Measurements from ENCODE around the gene DNAAF3.

DNAAF3 gene

GRCh38 chr19:55115446-55116065, 50.9 kb downstream of the DNAAF3 start:
- DNase-seq = no peak

DNA sequence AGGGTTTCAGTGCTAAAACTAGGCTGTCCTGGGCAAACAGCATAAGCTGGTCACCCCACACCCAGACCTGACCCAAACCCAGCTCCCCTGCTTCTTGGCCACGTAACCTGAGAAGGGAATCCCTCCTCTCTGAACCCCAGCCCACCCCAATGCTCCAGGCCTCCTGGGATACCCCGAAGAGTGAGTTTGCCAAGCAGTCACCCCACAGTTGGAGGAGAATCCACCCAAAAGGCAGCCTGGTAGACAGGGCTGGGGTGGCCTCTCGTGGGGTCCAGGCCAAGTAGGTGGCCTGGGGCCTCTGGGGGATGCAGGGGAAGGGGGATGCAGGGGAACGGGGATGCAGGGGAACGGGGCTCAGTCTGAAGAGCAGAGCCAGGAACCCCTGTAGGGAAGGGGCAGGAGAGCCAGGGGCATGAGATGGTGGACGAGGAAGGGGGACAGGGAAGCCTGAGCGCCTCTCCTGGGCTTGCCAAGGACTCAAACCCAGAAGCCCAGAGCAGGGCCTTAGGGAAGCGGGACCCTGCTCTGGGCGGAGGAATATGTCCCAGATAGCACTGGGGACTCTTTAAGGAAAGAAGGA, 51.8 kb downstream of the DNAAF3 start:
- no peak for DNase-seq

DNA sequence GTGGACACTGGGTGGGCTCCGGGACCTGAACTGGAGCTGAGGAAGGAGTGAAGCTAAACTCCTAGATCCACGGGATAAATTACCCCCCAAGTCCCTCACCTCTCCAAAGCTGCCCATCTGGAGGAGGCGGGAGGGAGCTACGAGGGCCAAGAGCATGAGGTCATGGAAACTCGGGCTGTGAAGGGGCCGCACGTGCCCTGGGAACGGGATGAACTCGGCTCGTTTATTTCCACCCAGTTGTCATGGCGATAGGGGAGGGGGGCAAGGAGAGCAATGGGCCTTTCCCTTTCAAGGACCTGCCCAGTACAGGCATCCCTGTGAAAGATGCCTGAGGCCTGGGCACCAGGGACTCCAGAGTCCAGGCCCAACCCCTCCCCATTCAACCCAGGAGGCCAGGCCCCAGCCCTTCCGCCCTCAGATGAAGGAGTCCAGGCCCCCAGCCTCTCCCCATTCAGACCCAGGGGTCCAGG, 52.8 kb downstream of the DNAAF3 start:
- DNase-seq = no peak

DNA sequence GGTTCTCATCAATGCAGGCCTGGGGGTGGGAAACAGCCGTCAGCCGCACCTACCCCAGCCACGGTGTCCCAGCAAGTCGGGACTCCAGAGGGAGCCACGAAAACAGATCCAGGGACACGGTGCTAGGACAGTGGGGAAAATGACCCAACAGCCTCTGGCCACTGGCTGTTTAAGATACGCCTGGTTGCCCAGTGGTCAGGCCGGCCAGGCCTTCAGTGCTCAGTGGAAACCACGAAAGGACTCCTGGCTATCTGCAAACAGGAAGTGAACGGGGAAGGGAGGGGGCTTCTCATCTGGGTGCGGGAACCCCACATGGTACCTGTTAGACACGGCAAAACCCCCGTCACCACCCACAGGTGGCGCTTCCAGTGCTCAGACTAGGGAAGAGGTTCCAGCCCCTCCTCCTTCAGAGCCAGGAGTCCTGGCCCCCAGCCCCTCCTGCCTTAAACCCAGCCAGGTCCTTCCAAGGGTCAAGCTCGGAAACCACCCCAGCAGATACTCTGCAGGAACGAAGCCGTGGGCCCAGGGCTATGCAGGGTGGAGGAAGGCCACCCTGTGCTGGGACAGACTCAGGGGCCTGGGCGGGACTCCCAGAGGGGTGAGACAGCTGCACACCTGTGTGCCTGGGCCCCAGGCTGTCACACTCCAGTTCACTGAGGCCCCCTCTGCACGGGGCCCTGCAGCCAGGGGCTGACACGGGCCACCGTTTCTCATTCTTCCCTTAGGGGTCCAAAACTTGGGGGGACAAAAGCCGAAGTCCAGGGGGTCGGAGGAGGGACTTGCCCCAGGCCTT, 53.4 kb downstream of the DNAAF3 start:
- DNase-seq = no peak

DNA sequence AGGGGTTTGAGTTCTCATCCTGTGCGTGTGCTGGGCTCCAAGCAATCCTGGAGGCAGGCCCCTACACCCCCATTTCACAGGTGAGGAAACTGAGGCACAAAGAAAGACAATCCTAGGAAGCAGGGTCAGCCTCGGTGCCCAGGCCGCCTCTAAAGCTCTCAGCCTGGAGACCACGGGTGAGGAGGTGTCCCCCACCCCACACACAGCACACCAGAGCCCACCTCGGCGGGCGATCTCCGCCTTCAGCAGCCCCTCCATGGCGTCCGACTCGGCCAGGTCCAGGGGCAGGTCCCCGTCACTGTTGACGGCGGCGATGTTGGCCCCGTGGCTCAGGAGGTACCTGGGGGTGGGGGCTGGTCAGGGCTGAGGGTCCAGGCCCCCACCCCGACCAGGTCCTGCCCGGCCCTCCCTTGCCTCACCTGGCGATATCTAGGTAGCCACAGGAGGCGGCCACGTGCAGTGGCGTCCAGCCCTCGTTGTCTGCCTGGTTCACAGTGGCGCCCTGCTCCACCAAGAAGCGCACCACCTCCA, 54.1 kb downstream of the DNAAF3 start:
- no peak for DNase-seq

DNA sequence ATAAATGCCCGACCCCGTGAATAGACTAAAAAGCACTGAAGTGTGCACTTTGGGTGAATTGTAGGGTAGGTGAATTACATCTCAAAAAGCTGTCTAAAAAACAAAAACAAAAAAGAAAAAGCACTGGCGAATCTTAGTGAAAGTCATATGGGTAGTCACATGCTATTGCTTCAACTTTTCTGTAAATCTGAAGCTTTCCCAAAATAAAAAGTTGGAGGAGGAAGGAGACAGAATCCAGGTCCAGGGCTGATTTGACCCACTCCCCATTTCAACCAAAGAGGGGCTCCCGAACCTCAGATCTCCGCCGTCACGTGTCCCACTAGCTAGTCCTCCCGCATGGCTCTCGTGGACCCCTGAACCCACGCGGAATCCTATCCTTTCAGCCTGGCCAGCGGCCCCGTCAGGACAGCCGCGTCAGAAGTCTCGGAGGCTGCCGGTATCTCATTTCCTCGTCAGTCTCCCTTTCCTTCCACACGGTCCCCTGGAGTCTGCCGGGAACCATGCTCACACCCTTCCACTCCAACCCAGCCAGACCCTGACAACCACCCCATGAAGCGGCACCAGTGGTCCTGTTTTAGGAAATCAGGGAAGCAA, 55.1 kb downstream of the DNAAF3 start:
- DNase-seq = no peak

GRCh38 chr19:55109527-55110291, 56.7 kb downstream of the DNAAF3 start:
- no peak for DNase-seq
